Stomach (tissue), 4 donors: ENCODE results near the gene MMD.

Experiments
- EP300 ChIP-seq: sonication (generic); formaldehyde crosslinking; IDR thresholded peaks from one replicate; pipeline ENCODE4 v1.6.1; 2017; ENCODE audit warnings: antibody characterized with exemption
- TF ChIP-seq, protein P1 (sequence below), 7 experiments: fragments of 450-650 bp in 4 of 7; fragments of 200-600 bp in 3 of 7; sonication (generic) in 3 of 7; IDR thresholded peaks; one replicate each; pipeline ENCODE4 v1.5.1; 2016 to 2019; ENCODE audit warnings: antibody characterized with exemption in 7 of 7, control low read depth in 2 of 7, mild to moderate bottlenecking in 1 of 7

DNA sequence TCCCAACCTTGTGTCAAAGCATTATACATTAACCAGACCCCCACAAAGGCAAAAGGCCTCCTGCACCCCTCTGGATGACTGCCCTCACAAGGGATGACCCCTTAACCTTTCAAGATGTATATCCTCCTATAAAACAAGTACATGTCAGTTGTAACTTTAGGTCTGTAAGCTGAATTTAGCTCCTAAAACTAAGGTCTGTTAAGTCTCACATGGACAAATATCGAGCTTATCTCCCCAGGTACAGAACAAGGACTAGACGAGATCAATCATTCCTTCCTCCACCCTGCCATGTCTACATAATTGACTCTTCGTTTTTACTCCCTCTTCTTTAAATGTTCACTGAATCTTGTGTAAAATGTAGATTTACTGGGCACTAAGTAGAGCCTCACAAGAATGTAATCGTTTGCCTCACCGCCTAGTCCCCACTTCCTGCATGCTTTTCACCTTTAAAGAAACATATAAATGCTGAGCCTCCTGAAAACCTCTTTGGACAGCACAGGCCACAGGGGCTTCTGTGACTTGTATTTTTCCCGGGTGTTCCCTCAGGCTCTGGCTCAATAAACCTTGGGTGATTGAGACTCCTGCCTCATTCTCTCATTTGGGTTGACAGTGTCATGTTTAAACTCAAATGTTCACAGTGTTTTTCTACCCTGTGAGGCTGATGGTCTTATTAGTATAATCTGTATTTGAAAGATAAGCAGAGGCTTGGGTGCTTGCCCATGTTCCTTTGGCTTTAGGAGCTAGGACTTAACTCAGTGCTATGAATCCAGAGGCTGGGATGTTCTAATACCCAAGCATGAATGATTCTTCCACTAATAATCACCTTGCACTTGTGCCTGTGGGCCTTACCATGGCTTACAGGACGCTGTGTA is 37.6 kb downstream of the MMD start:
- no peak for TF ChIP-seq EP300
- TF ChIP-seq, protein P1, sequence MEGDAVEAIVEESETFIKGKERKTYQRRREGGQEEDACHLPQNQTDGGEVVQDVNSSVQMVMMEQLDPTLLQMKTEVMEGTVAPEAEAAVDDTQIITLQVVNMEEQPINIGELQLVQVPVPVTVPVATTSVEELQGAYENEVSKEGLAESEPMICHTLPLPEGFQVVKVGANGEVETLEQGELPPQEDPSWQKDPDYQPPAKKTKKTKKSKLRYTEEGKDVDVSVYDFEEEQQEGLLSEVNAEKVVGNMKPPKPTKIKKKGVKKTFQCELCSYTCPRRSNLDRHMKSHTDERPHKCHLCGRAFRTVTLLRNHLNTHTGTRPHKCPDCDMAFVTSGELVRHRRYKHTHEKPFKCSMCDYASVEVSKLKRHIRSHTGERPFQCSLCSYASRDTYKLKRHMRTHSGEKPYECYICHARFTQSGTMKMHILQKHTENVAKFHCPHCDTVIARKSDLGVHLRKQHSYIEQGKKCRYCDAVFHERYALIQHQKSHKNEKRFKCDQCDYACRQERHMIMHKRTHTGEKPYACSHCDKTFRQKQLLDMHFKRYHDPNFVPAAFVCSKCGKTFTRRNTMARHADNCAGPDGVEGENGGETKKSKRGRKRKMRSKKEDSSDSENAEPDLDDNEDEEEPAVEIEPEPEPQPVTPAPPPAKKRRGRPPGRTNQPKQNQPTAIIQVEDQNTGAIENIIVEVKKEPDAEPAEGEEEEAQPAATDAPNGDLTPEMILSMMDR (IDR thresholded peaks at IDR 0.05): no peak
